Smooth muscle cell (in vitro differentiated cells): Measurements from ENCODE around the gene PDGFD. TPM values are rescaled to one million over a fixed set of nuclear protein-coding genes. Genes with fewer than 3 reads are reported as not detected.
A peak's percentile ranks its signal among the peaks of the same experiment; 100 is the strongest.

Experiments
- DNase-seq: peaks from one replicate; lab custom pipeline; 2025; ENCODE audit not compliant: unreplicated experiment; lab: John Stamatoyannopoulos, UW
- H2AFZ ChIP-seq: fragments of 200-600 bp; sonication (generic); 2 replicates; pipeline ENCODE4 v1.6.0; 2016; ENCODE audit warnings: antibody characterized with exemption, low read depth, mild to moderate bottlenecking
- H3F3A ChIP-seq: fragments of 200-600 bp; sonication (generic); 2 replicates; pipeline ENCODE4 v1.6.0; 2017; ENCODE audit warnings: antibody characterized with exemption, low read depth
- H3K27ac ChIP-seq: fragments of 200-600 bp; sonication (generic); 2 replicates; pipeline ENCODE4 v1.5.1; 2016; ENCODE audit warnings: low read depth, mild to moderate bottlenecking
- H3K27me3 ChIP-seq: fragments of 200-600 bp; sonication (generic); 2 replicates; pipeline ENCODE4 v1.6.1; 2016; ENCODE audit warnings: low read depth, mild to moderate bottlenecking
- H3K36me3 ChIP-seq: fragments of 200-600 bp; sonication (generic); 2 replicates; pipeline ENCODE4 v1.5.1; 2016; ENCODE audit warnings: low read depth
- H3K4me1 ChIP-seq: fragments of 200-600 bp; sonication (generic); 2 replicates; pipeline ENCODE4 v1.5.1; 2016; ENCODE audit warnings: low read depth
- H3K4me2 ChIP-seq: fragments of 200-600 bp; sonication (generic); 2 replicates; pipeline ENCODE4 v1.6.0; 2016; ENCODE audit warnings: mild to moderate bottlenecking
- H3K4me3 ChIP-seq: fragments of 200-600 bp; sonication (generic); 2 replicates; pipeline ENCODE4 v1.5.1; 2016; ENCODE audit warnings: mild to moderate bottlenecking
- H3K79me2 ChIP-seq: fragments of 200-600 bp; sonication (generic); 2 replicates; pipeline ENCODE4 v1.6.0; 2016; ENCODE audit warnings: low read depth, mild to moderate bottlenecking
- H3K9ac ChIP-seq: fragments of 200-600 bp; sonication (generic); 2 replicates; pipeline ENCODE4 v1.6.0; 2016; ENCODE audit warnings: low read depth
- H3K9me3 ChIP-seq: fragments of 200-600 bp; sonication (generic); replicated peaks from 2 replicates; pipeline ENCODE4 v1.5.1; 2016; ENCODE audit warnings: low read depth
- H4K20me1 ChIP-seq: fragments of 200-600 bp; sonication (generic); 2 replicates; pipeline ENCODE4 v1.6.0; 2016; ENCODE audit warnings: low read depth
- WGBS: methylation state at CpG from one replicate; pipeline ENCODE4 v1.1.7; 2016; ENCODE audit warnings: low lambda C conversion rate; 5-methylcytosine and 5-hydroxymethylcytosine counted together
- polyA plus RNA-seq: library from polyadenylated mRNA; unstranded; fragments of >200 nt; fragmentation: Nextera tagmentation; extraction: Ambion mirVana; gene quantifications from 2 replicates; pipeline ENCODE4 v1.2.1, GENCODE V29; 2016
- total RNA-seq: library from RNA; depleted of rRNA; stranded (reverse); fragments of >200 nt; gene quantifications from 2 replicates; pipeline ENCODE4 v1.2.3, GENCODE V29; 2014
- TF ChIP-seq, protein P1 (sequence below): fragments of 200-600 bp; sonication (generic); IDR thresholded peaks from 2 replicates; pipeline ENCODE4 v1.5.1; 2017; ENCODE audit warnings: borderline replicate concordance, mild to moderate bottlenecking, antibody characterized with exemption; ENCODE audit not compliant: insufficient read depth, poor library complexity, severe bottlenecking

The PDGFD gene
- total and polyA plus RNA-seq, 2 experiments from 2014 or later, result 1.5 to 10.0 TPM

DNA sequence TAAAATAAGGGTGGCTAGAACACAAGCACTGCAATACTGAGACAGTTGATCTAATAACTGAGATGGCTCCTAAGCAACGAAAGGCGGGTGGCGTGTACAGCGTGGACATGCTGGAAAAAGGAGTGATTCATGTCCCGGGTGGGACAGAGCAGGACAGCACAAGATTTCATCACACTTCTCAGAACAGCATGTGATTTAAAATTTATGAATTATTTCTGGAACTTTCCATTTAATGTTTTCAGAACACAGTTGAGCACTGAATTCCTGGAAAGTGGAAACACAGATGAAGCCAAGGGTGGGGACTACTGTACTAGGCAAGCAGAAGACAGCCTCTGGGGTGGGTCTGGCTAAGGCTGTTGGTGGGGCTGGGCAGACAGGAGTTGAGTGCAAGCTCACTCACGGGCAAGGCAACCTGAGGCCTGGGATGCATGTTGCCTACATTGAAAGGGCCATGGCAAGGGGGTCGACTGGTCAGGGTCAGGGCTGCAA lies 293.1 kb downstream of the PDGFD start:
- H3K36me3 ChIP-seq, result no peaks in the 10 kb centered on the region
- no peak overlapping the region for H2AFZ ChIP-seq
- DNase-seq, result no peak
- WGBS, result 78% methylated on average over 7 of the region's 7 CpGs
- no peak overlapping the region for H3K9ac ChIP-seq
- no peaks in the 10 kb centered on the region for H3K9me3 ChIP-seq
- H3K4me2 ChIP-seq, result no peak overlapping the region
- no peaks in the 10 kb centered on the region for H3K79me2 ChIP-seq
- TF ChIP-seq, protein P1, sequence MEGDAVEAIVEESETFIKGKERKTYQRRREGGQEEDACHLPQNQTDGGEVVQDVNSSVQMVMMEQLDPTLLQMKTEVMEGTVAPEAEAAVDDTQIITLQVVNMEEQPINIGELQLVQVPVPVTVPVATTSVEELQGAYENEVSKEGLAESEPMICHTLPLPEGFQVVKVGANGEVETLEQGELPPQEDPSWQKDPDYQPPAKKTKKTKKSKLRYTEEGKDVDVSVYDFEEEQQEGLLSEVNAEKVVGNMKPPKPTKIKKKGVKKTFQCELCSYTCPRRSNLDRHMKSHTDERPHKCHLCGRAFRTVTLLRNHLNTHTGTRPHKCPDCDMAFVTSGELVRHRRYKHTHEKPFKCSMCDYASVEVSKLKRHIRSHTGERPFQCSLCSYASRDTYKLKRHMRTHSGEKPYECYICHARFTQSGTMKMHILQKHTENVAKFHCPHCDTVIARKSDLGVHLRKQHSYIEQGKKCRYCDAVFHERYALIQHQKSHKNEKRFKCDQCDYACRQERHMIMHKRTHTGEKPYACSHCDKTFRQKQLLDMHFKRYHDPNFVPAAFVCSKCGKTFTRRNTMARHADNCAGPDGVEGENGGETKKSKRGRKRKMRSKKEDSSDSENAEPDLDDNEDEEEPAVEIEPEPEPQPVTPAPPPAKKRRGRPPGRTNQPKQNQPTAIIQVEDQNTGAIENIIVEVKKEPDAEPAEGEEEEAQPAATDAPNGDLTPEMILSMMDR, result no peak
- H3K4me1 ChIP-seq, result no peaks in the 10 kb centered on the region
- no peak overlapping the region for H3K27ac ChIP-seq
- H3F3A ChIP-seq, result no peaks in the 10 kb centered on the region
- no peaks in the 10 kb centered on the region for H4K20me1 ChIP-seq
- H3K4me3 ChIP-seq, result no peak overlapping the region
- no peaks in the 10 kb centered on the region for H3K27me3 ChIP-seq

DNA sequence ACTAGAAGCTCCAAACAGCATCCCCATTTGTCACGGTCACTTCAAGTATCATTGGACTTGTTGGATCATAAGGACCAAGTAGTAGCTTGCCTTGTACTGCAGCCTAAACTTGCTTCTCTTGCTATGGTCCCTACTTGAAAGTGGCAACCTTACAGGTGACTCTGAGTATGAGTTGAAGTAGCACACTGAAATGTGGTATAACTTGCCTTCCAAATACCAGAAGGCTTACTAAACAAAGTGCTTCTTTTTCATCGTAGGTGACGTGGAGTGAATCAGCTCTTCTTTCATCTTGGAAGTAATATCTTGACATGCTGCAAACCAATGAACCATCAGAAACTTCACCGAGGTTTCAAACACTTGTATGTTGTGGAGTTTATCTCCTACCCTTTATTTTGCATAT lies 296.5 kb downstream of the PDGFD start:
- Histone ChIP-seq H4K20me1 (no peaks in the 10 kb centered on the region), H3K79me2 (no peaks in the 10 kb centered on the region), H3K36me3 (no peaks in the 10 kb centered on the region), H3K27ac (peak overlapping the region; percentile 33), H2AFZ (no peak overlapping the region), H3K9me3 (no peaks in the 10 kb centered on the region), H3K4me3 (no peak overlapping the region), H3K4me2 (no peak overlapping the region), H3K4me1 (no peaks in the 10 kb centered on the region), H3K9ac (no peak overlapping the region), H3F3A (no peaks in the 10 kb centered on the region), H3K27me3 (no peaks in the 10 kb centered on the region)
- DNase-seq, result no peak
- TF ChIP-seq, protein P1, result no peak
- WGBS, result 79% methylated on average over 4 of the region's 4 CpGs

DNA sequence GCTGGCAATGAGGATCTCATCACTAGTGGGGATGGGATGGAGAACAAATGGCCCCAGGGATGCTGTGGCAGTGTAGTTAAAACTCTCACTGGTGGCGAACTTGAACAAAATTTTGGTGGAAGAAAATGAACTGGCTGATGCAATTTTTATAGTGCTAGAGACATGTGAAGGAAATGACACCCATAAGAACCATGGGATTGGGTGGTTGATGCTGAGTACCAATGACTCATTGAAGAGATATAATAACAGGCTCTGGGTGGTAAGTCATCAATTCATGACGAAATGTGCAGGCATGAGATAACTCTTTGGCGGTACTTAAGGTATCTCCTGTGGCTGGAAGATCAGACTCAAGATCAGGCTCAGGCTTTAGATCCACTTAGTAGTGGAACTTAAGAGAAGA lies 300.4 kb downstream of the PDGFD start:
- Histone ChIP-seq H3K9ac (no peak overlapping the region), H4K20me1 (no peaks in the 10 kb centered on the region), H3K27ac (no peak overlapping the region), H3K4me3 (no peak overlapping the region), H3K27me3 (no peaks in the 10 kb centered on the region), H3K36me3 (no peaks in the 10 kb centered on the region), H3K79me2 (no peaks in the 10 kb centered on the region), H3K9me3 (no peaks in the 10 kb centered on the region), H3K4me1 (no peaks in the 10 kb centered on the region), H3K4me2 (no peak overlapping the region), H2AFZ (no peak overlapping the region), H3F3A (no peaks in the 10 kb centered on the region)
- TF ChIP-seq, protein P1, result no peak
- WGBS, result 90% methylated on average over 3 of the region's 3 CpGs
- no peak for DNase-seq

DNA sequence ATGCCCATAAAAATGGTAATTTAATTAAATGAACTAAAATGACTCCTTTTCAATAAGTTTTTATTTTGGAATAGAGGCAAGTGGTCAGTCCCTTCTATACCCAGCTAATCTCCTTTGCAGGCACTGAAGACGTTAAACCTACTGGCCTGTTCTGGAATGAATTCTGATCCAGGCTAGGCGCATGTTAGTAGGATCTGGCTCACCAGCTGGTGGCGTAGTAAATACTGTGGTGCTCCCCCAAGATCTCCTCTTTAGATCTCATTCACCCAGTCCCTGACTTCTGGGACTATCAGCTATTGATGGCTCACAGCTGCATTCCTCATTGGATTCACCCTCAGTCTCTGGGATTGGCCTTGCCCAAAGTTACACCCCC lies 301.2 kb downstream of the PDGFD start:
- no peaks in the 10 kb centered on the region for H4K20me1 ChIP-seq
- no peaks in the 10 kb centered on the region for H3K27me3 ChIP-seq
- no peak overlapping the region for H2AFZ ChIP-seq
- no peaks in the 10 kb centered on the region for H3K4me1 ChIP-seq
- no peaks in the 10 kb centered on the region for H3F3A ChIP-seq
- no peaks in the 10 kb centered on the region for H3K36me3 ChIP-seq
- no peak overlapping the region for H3K4me3 ChIP-seq
- TF ChIP-seq, protein P1, result no peak
- 84% methylated on average over 3 of the region's 3 CpGs for WGBS
- no peak overlapping the region for H3K9ac ChIP-seq
- no peak for DNase-seq
- no peak overlapping the region for H3K27ac ChIP-seq
- no peak overlapping the region for H3K4me2 ChIP-seq
- no peaks in the 10 kb centered on the region for H3K79me2 ChIP-seq
- no peaks in the 10 kb centered on the region for H3K9me3 ChIP-seq
